ENCODE measurements around the gene CRACDL. TPM values are rescaled to one million over a fixed set of nuclear protein-coding genes. Genes with fewer than 3 reads are reported as not detected.
A peak's percentile ranks its signal among the peaks of the same experiment; 100 is the strongest.

The CRACDL gene
- total RNA-seq, 1 donor from 2014 or later = 1.6 TPM

DNA sequence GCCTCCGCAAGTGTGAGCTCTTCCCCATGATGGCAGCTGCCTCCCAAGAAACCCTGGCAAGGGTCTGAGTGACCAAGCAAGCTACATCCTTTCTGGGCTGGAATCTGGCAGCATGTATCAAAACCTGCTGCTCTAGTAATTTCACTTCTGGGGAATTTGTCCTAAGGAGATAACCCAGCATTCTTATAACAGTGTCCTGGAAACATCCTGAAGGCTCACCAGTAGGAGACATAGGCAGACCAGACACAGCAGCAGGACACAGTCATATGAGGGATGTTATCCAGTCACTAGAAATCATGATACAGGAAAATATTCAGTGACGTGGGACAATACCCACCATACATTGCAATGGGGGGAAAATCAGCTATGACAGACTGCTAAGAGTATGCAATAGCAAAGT, 64.5 kb downstream of the CRACDL start:
- peaks cover 4% of the 10 kb centered on the region for H3K27me3 Mint-ChIP-seq
- H3K4me3 Mint-ChIP-seq (ENCODE audit: low read depth) = no peak overlapping the region
- peaks cover 16% of the 10 kb centered on the region for H3K4me1 Mint-ChIP-seq (ENCODE audit: low read depth)
- DNase-seq (ENCODE audit: low spot score, unreplicated experiment) = no peak
- no peak for TF ChIP-seq CTCF (IDR thresholded peaks at IDR 0.05; ENCODE audit: unreplicated experiment)
- H3K36me3 Mint-ChIP-seq (ENCODE audit: insufficient read depth) = no peaks in the 10 kb centered on the region
- H3K27ac Mint-ChIP-seq = no peak overlapping the region
- no peaks in the 10 kb centered on the region for H3K9me3 Mint-ChIP-seq (ENCODE audit: low read depth)

- Mint-ChIP-seq H3K36me3 (ENCODE audit: insufficient read depth) (no peaks in the 10 kb centered on the region), H3K4me1 (ENCODE audit: low read depth) (peaks cover 16% of the 10 kb centered on the region), H3K9me3 (ENCODE audit: low read depth) (no peaks in the 10 kb centered on the region), H3K27me3 (peaks cover 4% of the 10 kb centered on the region), H3K27ac (no peak overlapping the region), H3K4me3 (ENCODE audit: low read depth) (no peak overlapping the region)
- no peak for DNase-seq (ENCODE audit: low spot score, unreplicated experiment)
- no peak for TF ChIP-seq CTCF (IDR thresholded peaks at IDR 0.05; ENCODE audit: unreplicated experiment)
Measured at GRCh38 chr2:98870516-98871158, 65.4 kb downstream of the CRACDL start.

- no peak for TF ChIP-seq CTCF (IDR thresholded peaks at IDR 0.05; ENCODE audit: unreplicated experiment)
- H3K27me3 Mint-ChIP-seq = peaks cover 2% of the 10 kb centered on the region
- H3K27ac Mint-ChIP-seq = peak overlapping the region; percentile 87
- no peaks in the 10 kb centered on the region for H3K9me3 Mint-ChIP-seq (ENCODE audit: low read depth)
- H3K36me3 Mint-ChIP-seq (ENCODE audit: insufficient read depth) = no peaks in the 10 kb centered on the region
- no peak for DNase-seq (ENCODE audit: low spot score, unreplicated experiment)
- no peak overlapping the region for H3K4me3 Mint-ChIP-seq (ENCODE audit: low read depth)
- H3K4me1 Mint-ChIP-seq (ENCODE audit: low read depth) = peaks cover 16% of the 10 kb centered on the region
Measured at GRCh38 chr2:98869870-98870269, 66.2 kb downstream of the CRACDL start.

GRCh38 chr2:98869272-98869641, 66.8 kb downstream of the CRACDL start:
- H3K4me3 Mint-ChIP-seq (ENCODE audit: low read depth) = no peak overlapping the region
- no peaks in the 10 kb centered on the region for H3K9me3 Mint-ChIP-seq (ENCODE audit: low read depth)
- H3K27ac Mint-ChIP-seq = peak overlapping the region; percentile 87
- DNase-seq (ENCODE audit: low spot score, unreplicated experiment) = no peak
- peaks cover 16% of the 10 kb centered on the region for H3K4me1 Mint-ChIP-seq (ENCODE audit: low read depth)
- no peak for TF ChIP-seq CTCF (IDR thresholded peaks at IDR 0.05; ENCODE audit: unreplicated experiment)
- no peaks in the 10 kb centered on the region for H3K27me3 Mint-ChIP-seq
- no peaks in the 10 kb centered on the region for H3K36me3 Mint-ChIP-seq (ENCODE audit: insufficient read depth)

- H3K36me3 Mint-ChIP-seq (ENCODE audit: insufficient read depth) = no peaks in the 10 kb centered on the region
- no peak for TF ChIP-seq CTCF (IDR thresholded peaks at IDR 0.05; ENCODE audit: unreplicated experiment)
- H3K9me3 Mint-ChIP-seq (ENCODE audit: low read depth) = no peaks in the 10 kb centered on the region
- peaks cover 16% of the 10 kb centered on the region for H3K4me1 Mint-ChIP-seq (ENCODE audit: low read depth)
- no peak for DNase-seq (ENCODE audit: low spot score, unreplicated experiment)
- peak overlapping the region; percentile 57 for H3K27ac Mint-ChIP-seq
- H3K27me3 Mint-ChIP-seq = no peaks in the 10 kb centered on the region
- H3K4me3 Mint-ChIP-seq (ENCODE audit: low read depth) = no peak overlapping the region
Measured at GRCh38 chr2:98868548-98869271, 67.3 kb downstream of the CRACDL start.
